GM10847 (cell line): ENCODE measurements around the gene BRS3.

Experiments
- POLR2A ChIP-seq: IDR thresholded peaks from 2 replicates; pipeline ENCODE4 v1.6.1; 2011; ENCODE audit not compliant: insufficient read length; ENCODE audit errors: extremely low read depth

BRS3 gene

DNA sequence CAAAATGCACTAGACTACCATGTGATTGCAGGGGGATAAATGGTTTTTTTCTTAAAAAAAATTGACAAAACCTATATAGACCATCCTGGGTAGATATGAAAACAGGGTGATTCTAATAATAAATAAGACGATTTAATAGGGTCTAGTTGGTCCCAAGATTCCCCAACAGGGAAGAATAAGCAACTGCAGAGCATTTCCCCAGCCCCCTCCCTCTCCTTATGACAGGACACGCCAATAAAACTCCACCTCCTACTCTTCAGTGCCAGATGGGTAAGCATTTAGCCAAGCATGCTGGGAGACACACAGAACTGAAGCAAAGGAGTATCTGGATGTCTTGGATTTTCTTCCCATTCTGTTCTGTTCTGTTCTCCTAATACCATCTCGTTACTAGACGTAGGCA is at the start of gene BRS3:
TSS of gene BRS3 (plus strand) at position 301 of the 400 bp plus-strand sequence. CDS start 168 bp downstream, outside the sequence.
- no peak for TF ChIP-seq POLR2A

DNA sequence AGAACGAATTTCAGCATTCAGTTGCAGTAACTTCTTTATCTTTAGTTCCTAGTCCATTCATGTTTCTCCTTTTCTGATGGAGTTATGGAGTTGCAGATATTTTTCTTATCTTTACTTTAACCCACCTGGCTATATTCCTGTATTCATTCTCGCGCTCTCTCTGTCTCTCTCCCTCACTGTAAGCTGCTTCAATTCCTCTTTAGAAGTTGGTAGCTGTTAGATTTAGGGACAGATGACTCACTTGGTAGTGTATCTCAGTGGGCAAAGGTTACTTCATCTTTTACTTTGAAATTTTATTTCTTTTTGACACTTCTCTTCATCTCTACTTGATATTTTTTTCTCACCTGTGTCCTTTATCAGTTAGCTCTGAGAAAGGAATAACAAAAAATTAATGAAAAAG is 49.6 kb upstream of the BRS3 start:
- no peak for TF ChIP-seq POLR2A

DNA sequence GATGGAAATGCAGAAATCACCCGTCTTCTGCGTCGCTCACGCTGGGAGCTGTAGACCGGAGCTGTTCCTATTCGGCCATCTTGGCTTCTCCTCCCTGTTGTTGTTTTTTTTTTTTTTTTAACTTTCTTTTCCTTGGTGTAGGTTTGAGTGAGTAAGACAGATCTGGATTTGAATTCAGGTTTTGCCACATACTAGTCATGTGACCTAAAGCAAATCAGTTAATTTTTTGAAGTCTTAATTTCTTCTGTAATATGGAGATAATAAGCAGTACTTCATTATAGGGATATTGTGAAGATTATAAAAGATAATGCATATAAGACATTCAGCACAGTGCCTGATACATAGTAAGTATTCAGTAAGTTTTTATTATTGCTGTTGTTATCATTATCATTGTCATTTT is 41.5 kb upstream of the BRS3 start:
- no peak for TF ChIP-seq POLR2A

DNA sequence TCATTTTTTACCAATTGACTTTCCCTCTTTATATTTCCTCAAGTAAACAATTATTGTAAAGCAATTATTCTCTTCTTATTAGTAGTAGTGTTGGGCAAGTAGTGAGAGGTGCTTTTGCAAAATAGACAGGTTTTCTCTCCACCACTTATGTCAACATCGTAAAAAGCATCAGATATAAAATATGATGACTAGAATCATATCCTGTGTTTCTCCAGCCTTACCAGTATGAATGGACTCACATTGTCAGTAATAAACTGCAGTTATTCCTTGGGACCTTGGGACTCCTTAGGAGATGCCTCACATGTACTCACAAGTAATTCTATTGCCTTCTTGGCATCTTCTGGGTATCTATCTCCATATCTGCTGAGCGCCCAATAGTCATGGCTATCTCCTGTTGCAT is 40.4 kb upstream of the BRS3 start:
- TF ChIP-seq POLR2A, result no peak

DNA sequence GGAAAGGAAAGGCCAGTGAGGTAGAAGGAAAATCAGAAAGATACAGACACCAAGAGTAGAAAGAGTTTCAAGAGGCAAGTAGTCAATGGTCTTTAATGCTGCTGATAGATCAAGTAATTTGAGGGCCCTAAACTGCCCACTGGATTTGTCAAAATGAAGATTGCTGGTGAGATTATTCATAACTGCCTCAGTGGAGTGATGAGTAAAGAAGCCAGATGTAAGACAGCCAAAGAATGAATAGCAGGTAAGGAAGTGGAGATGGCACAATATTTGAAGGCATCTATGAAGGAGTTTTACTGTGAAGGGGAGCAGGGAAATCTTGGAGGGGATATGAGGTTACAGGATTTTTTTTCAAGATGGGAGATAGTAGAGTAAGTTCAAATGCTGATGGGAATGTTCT is 39.8 kb upstream of the BRS3 start:
- TF ChIP-seq POLR2A, result no peak

DNA sequence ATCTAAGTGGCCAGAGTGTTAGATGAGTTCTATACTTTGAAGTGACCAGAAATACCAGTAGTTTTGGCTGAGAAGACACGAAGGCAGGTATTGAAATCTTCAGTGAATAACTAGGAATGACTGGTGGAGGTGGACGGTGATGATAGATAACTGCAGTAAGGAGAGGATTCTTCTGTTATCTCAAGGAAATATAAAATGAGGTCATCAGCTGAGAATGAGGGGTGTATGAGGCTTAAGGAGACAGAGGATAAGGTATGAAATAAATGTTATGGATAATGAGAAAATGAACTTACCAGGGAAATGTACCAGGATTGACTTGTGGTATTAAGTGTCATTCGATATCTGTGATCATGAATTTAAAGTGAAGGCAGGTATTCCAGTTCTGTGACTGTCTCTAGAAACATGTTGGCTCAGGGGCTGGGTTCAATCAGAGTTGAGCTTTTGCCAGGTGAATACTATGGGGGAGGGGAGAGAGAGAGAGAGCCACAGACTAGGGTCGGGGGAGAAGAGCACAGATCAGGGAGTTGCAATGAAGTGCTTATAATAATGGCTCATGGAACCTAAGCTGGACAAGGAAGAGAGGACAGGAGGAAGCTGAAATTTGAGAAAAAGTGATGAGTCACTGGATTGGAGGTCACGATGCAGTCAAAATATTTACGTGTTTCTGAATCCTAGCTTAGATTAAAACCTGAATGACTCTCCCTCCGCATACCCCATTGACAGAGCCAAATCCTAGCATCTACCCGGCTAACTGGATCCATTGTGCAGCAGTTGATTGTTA is 37.5 kb upstream of the BRS3 start:
- no peak for TF ChIP-seq POLR2A

DNA sequence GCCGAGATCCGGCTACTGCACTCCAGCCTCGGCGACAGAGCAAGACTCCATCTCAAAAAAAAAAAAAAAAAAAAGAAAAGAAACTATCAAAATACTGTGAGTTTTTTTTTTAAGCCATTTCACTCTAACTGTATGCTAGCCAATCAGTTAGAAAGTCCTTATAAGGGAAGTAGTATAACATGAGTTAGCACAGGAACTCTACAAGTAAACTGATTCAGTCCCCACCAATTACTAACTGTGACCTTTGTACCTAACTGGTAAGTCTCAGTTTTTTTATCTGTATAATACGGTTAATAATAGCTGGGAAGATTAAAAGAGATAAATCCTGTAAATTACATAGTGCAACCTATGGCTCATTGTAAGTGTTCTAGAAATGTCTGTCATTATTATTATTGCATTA is 35.1 kb upstream of the BRS3 start:
- no peak for TF ChIP-seq POLR2A

DNA sequence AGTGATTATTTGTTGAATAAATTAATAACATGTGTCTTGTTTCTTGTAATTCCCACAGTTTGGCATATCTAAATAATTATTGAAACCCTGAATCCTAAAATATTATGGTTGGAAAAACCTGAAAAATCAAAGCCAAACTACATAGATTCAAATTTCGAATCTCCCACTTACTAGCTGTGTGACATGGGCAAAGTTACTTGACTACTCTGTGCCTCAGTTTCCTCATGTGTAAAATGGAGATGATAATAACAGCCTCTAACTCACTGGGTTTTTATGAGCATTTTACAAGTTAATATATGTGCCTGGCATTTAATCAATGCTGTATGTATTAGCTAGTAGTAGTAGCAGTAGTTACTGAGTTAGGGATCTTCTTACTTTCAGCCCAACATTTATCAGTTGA is 34.6 kb upstream of the BRS3 start:
- TF ChIP-seq POLR2A, result no peak

DNA sequence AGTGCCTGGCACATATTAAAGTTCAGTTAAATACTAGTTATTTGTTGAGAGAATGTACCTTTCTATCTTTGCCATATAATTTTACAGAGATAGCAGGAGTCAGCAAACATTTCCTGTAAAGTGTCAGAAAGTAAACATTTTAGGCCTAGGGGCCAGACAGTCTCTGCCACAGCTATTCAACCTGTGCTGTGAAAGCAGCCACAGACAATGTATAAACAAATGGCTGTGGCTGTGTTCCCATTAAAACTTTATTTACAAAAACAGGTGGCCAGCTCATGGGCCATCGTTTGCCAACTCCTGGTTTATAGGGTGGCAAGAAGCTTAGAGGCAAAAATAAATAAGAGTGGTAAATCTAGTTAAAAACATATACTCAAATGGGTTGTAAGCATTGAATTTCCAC is 34.0 kb upstream of the BRS3 start:
- no peak for TF ChIP-seq POLR2A

DNA sequence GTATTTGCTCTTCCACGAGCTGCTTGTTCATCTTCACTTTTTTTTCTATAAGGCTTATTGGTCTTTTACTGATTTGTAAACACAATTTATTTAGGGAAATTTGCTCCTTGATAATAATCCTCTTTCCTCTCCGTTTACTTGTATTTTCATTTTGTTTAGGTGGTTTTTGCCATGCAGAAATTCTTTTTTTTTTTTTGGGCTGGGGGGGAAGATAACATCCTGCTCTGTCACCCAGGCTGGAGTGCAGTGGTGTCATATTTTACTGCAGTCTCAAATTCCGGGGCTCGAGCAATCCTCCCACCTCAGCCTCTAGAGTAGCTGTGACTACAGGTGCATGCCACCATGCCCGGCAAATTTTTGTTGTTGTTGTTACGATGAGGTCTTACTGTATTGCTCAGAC is 31.6 kb upstream of the BRS3 start:
- no peak for TF ChIP-seq POLR2A

DNA sequence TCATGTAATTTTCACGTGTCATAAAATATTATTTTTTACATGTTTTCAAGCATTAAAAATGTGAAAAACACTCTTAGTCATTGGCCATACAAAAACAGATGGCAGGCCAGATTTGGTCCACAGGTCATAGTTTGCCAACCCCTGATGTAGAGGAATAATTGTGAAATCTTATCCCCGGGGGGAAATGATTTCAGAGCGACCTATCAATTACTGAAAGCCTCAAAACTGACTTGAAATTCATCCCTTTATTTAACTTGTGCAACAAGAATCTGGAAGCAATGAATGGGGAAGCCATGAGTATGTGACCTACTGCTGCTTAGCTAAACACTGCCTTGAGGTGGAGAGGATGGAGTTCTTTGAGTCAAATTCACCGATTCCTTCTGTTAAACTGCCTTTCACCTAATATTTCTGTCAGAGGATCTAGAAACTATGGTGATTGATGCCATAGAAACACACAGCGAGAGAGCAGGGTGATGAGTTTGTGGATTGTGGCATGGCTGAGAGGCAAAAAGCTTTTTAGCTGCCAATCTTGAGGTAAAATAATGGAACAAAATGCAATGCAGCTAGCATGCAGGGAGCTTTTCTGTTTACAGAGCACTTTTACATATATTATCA is 30.3 kb upstream of the BRS3 start:
- no peak for TF ChIP-seq POLR2A

DNA sequence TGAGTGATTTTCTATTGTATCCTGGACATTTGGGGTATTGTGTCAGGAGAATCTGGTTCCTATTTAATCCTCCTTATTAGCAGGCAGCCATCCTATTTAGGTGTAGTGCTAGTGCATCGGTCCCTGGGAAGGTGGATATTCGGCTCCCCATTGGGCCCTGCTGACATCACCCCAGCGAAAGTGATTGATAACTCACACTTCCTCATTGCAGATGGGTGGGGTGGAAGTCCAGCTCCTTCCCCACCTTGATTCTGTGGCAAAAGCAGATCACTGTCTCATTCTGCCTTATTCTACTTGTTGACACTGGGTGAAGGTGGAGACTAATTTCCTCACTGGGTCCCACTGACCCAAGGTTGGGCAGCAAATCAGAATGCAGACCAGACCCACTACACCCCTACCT is 23.2 kb upstream of the BRS3 start:
- TF ChIP-seq POLR2A, result no peak

DNA sequence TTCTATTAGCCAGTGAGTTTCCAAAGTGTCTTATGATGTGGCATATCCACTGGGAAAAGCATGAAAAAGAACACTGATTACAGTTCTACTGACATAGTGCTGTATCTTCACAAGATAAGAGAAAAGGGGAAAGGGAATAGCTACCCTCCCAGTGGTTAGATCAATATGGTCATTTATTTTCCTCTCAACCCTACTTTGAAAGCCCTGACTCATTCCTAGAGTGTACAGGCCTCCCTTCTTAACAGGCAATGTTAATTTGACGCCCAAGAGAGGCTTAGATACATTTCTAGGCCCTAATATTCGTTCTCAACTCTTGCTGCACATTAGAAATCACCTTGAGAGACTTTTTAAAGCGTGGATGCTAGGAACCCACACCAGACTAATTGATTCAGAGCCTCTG is 20.4 kb upstream of the BRS3 start:
- no peak for TF ChIP-seq POLR2A

DNA sequence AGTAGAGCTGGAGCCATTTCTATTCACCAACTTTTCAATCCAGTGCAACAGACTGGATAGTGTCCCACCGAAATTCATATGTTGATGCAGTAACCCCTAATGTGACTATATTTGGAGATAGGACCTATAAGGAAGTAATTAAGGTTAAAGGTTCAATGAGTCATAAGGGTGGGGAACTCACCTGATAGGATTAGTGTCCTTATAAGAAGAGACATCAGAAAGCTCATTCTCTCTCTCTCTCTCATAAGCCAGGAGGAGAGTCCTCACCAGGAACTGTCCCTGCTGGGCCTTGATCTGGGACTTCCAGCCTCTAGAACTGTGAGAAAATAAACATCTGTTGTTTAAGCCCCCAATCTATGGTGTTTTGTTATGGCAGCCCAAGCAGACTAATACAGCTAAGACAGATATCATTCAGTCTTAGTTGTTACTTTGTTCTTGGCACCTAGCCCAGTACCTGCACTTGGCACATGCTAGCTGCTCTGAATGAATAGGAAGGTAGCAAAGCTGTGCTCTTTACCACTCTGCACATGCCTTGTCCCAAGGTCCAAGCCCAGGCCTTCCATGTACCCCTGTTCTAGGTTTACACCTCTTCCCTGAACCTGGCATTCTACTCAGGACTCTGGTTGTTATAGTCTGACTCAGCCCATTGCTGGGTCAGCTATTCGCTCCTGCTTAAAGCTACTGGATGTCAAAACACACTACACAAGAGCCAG is 19.2 kb upstream of the BRS3 start:
- TF ChIP-seq POLR2A, result no peak

DNA sequence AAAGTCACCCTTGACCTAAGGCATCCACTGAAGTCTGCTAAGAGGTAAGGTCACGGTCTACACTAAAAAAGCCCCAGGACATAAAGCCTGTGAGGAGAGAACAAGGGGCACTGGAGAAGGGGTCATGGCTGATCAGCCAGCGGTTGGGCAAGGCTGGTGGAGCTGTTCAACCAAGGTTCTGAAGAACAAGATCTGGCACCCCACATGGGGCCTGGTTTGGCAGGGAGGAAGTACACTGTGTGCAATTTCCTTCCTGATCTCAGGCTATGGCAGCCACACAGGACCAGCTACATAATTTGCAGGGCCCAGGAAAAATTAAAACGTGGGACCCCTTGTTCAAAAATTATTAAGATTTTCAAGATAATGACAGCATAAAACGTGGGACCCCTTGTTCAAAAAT is 14.1 kb upstream of the BRS3 start:
- no peak for TF ChIP-seq POLR2A

DNA sequence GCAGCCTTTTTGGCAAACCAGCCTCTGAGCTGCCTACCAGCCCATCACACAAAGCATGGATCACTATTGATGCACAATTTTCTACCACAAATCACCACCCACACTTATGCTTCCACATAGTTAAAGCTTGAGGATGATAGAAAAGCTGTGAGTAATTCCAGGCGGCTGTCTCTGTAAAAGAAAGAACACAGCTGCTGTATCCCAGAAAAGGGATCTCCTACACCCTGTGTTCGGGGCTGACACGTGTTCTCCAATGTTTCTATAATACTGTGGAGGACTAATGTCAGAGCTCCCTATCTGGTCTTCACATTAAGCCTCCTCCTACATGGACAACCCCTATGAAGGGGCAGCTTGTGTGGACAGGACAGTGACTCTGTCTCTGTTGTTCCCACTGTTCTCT is 12.5 kb upstream of the BRS3 start:
- no peak for TF ChIP-seq POLR2A
